ENCODE data around the gene MRGPRD. TPM values are rescaled to one million over a fixed set of nuclear protein-coding genes. Genes with fewer than 3 reads are reported as not detected.
A peak's percentile ranks its signal among the peaks of the same experiment; 100 is the strongest.

The MRGPRD gene
- polyA plus RNA-seq, 1 experiment: not detected

DNA sequence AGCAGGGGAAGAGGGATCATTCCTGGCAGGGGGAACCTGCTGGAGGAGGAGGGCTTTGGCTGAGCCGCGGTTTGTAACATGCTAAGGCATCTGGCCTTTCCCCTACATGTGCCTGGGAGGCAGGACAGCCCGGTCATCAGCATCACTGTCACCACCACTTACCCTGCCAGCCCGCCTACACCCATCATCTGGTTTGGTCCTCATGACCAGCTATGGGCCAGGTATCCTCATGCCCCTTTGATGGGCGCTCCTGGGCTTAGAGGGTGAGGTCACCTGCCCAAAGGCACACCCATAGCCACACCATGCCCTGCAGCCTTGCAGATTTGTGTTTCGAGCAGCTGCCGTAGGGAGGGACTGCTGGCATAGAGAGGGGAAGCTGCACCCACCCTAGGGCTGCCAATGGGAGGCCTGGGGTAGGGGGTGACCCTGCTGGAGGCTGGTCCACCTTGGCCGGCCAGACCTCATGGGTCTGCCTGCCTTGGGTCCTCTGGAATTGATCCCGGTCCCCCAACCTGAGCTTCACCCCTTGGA is 29.6 kb upstream of the MRGPRD start:
- Histone ChIP-seq H3K4me3 (ENCODE audit: low read depth, low read length) (peak overlapping the region; percentile 51), H3K27me3 (ENCODE audit: control insufficient read depth, insufficient read depth, low read length) (no peaks in the 10 kb centered on the region), H3K36me3 (ENCODE audit: control insufficient read depth, insufficient read depth, low read length) (peaks cover 9% of the 10 kb centered on the region)
- TF ChIP-seq, protein P1, sequence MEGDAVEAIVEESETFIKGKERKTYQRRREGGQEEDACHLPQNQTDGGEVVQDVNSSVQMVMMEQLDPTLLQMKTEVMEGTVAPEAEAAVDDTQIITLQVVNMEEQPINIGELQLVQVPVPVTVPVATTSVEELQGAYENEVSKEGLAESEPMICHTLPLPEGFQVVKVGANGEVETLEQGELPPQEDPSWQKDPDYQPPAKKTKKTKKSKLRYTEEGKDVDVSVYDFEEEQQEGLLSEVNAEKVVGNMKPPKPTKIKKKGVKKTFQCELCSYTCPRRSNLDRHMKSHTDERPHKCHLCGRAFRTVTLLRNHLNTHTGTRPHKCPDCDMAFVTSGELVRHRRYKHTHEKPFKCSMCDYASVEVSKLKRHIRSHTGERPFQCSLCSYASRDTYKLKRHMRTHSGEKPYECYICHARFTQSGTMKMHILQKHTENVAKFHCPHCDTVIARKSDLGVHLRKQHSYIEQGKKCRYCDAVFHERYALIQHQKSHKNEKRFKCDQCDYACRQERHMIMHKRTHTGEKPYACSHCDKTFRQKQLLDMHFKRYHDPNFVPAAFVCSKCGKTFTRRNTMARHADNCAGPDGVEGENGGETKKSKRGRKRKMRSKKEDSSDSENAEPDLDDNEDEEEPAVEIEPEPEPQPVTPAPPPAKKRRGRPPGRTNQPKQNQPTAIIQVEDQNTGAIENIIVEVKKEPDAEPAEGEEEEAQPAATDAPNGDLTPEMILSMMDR (IDR thresholded peaks at IDR 0.05; ENCODE audit: insufficient read depth, low read depth, low read length): no peak
- POLR2A ChIA-PET: no interaction called here
- DNase-seq (ENCODE audit: low read depth): no peak
- CTCF ChIA-PET: interaction anchor here (0.6 to 6.3 kb wide), 6 partner anchors 9 to 660 kb away, joined by 3 to 54 read pairs (median 4); no protein-coding TSS in a partner anchor

DNA sequence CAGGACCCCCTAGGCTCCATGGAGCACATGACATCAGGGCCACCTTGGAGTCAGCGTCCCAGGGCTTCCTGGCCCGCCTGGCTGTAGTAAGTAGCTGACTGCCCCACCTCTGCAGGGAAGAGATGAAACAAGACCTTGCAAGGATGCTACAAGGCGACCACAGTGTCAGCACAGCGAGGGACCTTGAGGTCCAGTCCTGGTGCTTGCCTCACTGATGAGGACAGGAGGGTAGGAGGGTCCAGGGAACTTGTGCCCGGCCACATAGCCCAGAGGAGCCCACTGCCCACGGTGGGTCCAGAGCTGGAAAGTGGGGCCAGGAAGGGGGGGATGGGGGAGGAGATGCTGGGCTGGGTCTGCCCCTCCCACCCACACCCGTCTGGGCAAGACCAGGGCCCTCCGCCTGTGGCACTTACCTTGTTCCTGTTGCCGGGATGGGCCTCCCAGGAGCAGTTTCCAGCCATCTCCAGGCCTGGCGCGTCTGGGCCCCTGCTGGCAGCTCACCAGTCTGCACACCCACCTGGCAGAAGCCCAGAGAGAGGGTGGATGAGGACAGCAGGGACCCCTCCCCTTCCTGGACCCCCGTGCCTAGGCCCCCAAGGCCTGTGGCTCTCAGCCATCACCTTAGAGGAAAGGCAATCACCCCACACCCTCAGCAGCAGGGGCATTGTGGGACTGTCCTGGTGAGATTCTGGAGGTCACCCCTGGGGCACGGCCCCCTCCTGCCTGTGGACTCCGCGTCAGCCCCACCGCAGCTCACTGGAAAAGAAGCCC is 28.8 kb upstream of the MRGPRD start:
- peaks cover 16% of the 10 kb centered on the region for H3K36me3 ChIP-seq (ENCODE audit: control insufficient read depth, insufficient read depth, low read length)
- H3K4me3 ChIP-seq (ENCODE audit: low read depth, low read length): no peak overlapping the region
- ChIA-PET CTCF (interaction anchor here (0.6 to 6.3 kb wide), 3 partner anchors 8 to 661 kb away, joined by 3 to 54 read pairs (median 31); no protein-coding TSS in a partner anchor), POLR2A (interaction anchor here (0.6 kb wide), 1 partner anchor 67 kb away, joined by 8 read pairs; no protein-coding TSS in a partner anchor)
- TF ChIP-seq, protein P1 (IDR thresholded peaks at IDR 0.05; ENCODE audit: insufficient read depth, low read depth, low read length): no peak
- H3K27me3 ChIP-seq (ENCODE audit: control insufficient read depth, insufficient read depth, low read length): no peaks in the 10 kb centered on the region
- no peak for DNase-seq (ENCODE audit: low read depth)

DNA sequence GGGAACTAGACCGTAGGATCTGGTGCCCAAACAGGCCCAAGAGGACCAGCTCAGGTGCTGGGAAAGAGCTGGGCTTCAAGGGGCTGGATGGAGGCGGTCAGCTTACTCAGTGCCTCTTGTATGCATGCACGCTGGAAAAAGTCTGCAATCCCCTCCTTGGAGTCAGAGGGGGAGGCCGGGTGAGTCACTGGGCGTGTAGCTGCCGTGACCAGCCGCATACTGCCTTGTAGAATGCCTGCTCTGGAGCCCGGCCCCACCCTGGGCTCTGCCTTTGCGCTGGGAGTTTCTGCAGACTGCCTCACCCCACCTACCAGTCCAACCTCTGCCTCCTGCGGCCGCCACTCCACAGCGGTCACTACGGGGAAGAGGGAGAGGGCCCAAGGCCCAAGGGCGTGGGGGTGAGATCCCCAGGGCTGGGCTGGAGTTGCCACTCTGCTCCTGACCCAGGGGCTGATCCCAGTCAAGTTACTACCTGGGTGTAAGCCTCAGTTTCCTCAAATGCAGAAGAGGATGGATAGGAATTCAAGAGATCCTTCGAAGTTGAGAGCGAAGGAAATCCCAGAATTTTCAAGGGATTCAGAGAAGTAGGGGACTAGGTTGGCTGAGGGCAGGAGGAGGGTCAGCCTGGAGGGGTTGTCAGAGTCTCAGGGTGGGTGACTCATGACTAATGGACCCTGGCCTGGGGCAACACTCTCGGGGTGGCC is 28.1 kb upstream of the MRGPRD start:
- TF ChIP-seq, protein P1 (IDR thresholded peaks at IDR 0.05; ENCODE audit: insufficient read depth, low read depth, low read length): no peak
- CTCF ChIA-PET: interaction anchor here (0.5 to 5.2 kb wide), 6 partner anchors 7 to 768 kb away, joined by 3 to 31 read pairs (median 4); no protein-coding TSS in a partner anchor
- Histone ChIP-seq H3K4me3 (ENCODE audit: low read depth, low read length) (no peak overlapping the region), H3K36me3 (ENCODE audit: control insufficient read depth, insufficient read depth, low read length) (peaks cover 23% of the 10 kb centered on the region), H3K27me3 (ENCODE audit: control insufficient read depth, insufficient read depth, low read length) (no peaks in the 10 kb centered on the region)
- DNase-seq (ENCODE audit: low read depth): peak; percentile 96
- POLR2A ChIA-PET: interaction anchor here (0.6 kb wide), 2 partner anchors 66 to 91 kb away, joined by 3 to 8 read pairs; no protein-coding TSS in a partner anchor

DNA sequence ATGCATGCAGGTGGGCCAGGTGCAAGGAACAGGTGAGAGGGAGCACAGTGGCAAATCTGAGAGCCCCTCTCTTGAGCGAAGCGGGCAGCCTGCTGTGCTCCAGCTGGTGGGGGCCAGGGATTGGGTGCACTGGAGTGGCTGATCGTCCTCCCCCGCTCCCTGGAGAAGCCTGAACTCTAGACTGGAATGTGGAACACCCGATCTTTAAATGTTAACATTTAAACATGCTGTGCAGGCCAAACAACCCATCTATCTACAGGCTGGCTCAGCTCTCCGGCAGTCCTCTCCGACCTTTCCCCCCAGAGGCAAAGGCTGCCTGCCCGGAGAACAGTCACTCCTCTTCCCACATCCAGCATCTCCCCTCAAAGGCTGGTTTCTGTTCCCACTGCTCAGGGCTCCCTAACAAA is 27.2 kb upstream of the MRGPRD start:
- no peak for DNase-seq (ENCODE audit: low read depth)
- POLR2A ChIA-PET: interaction anchor here (0.6 kb wide), 1 partner anchor 92 kb away, joined by 3 read pairs; no protein-coding TSS in a partner anchor
- CTCF ChIA-PET: interaction anchor here (0.6 to 1.6 kb wide), 8 partner anchors 33 to 769 kb away, joined by 3 to 4 read pairs (median 3); partner anchors contain the start of gene TPCN2
- Histone ChIP-seq H3K4me3 (ENCODE audit: low read depth, low read length) (no peak overlapping the region), H3K27me3 (ENCODE audit: control insufficient read depth, insufficient read depth, low read length) (no peaks in the 10 kb centered on the region), H3K36me3 (ENCODE audit: control insufficient read depth, insufficient read depth, low read length) (peaks cover 26% of the 10 kb centered on the region)
- TF ChIP-seq, protein P1 (IDR thresholded peaks at IDR 0.05; ENCODE audit: insufficient read depth, low read depth, low read length): no peak
